ENCODE measurements around the gene UBE2M.

DNA sequence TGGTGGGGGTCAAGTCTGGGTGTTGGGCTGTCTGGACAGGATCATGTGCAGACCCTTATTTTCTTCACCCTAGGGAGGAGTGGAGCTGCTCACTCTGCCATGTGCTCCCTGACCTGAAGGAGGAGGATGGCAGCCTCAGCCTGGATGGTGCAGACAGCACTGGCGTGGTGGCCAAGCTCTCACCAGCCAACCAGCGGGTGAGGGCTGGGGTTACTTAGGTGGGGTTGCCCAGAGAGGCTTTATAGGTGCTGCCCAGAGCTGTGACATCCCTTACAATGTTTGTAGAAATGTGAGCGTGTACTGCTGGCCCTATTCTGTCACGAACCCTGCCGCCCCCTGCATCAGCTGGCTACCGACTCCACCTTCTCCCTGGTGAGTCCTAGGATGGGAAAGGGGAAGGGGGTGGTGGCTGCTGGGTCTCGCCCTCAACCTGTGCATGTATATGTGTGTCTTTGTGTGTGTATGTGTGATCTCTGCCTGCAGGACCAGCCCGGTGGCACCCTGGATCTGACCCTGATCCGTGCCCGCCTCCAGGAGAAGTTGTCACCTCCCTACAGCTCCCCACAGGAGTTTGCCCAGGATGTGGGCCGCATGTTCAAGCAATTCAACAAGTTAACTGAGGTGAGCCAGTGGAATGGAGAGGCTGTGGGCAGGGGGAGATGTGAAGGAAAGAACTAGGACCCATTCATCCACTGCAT, 8.6 kb downstream of the UBE2M start:
- TF ChIP-seq CTCF (IDR thresholded peaks at IDR 0.05), result no peak
- TF ChIP-seq TAF1 (IDR thresholded peaks at IDR 0.05; ENCODE audit: borderline replicate concordance, low read depth, low read length), result no peak
